Vagina (tissue), 2 donors: Measurements from ENCODE around the gene LRRIQ3.

Experiments
- CTCF ChIP-seq, 3 experiments: fragments of 450-650 bp in 2 of 3; fragments of 200-600 bp in 1 of 3; sonication (generic) in 1 of 3; IDR thresholded peaks; one replicate each; pipeline ENCODE4 v1.5.1; 2017 to 2019; ENCODE audit warnings: antibody characterized with exemption in 3 of 3, mild to moderate bottlenecking in 2 of 3, moderate library complexity in 2 of 3
- POLR2A ChIP-seq, 2 donors: fragments of 450-650 bp; IDR thresholded peaks; one replicate each; pipeline ENCODE4 v1.6.1; 2017; ENCODE audit warnings: antibody characterized with exemption in 2 of 2, mild to moderate bottlenecking in 2 of 2, moderate library complexity in 2 of 2
- POLR2AphosphoS5 ChIP-seq, 2 donors: sonication (generic); formaldehyde crosslinking; IDR thresholded peaks; one replicate each; pipeline ENCODE4 v1.9.0; 2017; ENCODE audit warnings: antibody characterized with exemption in 2 of 2, mild to moderate bottlenecking in 2 of 2, low read depth in 1 of 2; ENCODE audit not compliant: insufficient read depth in 1 of 2

- no peak for TF ChIP-seq CTCF (IDR thresholded peaks at IDR 0.05)
- no peak for TF ChIP-seq POLR2A (IDR thresholded peaks at IDR 0.05)
- no peak for TF ChIP-seq POLR2AphosphoS5 (IDR thresholded peaks at IDR 0.05; ENCODE audit: insufficient read depth in 1 of 2, low read depth in 1 of 2)
Observed at GRCh38 chr1:74245168-74245772, 47.3 kb upstream of the LRRIQ3 start.
